ENCODE results near the gene GNAS-AS1. TPM values are rescaled to one million over a fixed set of nuclear protein-coding genes. Genes with fewer than 3 reads are reported as not detected.
A peak's percentile ranks its signal among the peaks of the same experiment; 100 is the strongest.

The GNAS-AS1 gene
- total and polyA plus RNA-seq, 4 donors: 1.0 to 1.7 (median 1.2) TPM; not detected in 1

DNA sequence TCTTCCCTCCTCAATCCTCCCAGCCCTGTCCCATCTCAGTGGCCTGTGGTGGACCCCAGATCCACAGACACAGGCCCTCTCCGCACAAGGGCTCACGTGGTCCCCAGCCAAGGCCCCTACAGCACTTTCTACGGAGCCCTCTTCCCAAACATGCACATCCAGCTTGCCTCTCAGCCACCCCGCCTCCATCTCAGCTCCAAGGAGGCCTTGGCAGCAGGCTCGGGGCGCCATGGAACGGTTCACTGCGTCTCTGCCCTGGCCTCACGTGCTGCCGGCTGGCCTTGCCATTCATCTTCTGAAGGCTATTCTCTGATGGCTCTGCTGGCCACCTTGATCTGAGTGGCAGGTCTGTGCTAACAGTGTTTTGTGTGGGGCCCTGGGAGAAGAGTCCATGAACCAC is 33.0 kb downstream of the GNAS-AS1 start:
- no peaks in the 10 kb centered on the region for H3K9me3 ChIP-seq (ENCODE audit: control insufficient read depth, low read length)
- no peaks in the 10 kb centered on the region for H3K4me1 ChIP-seq (ENCODE audit: control insufficient read depth in 1 of 2, insufficient read depth in 2 of 2, low read length in 2 of 2)
- no peak overlapping the region for H3K4me3 ChIP-seq (ENCODE audit: low read length in 2 of 2)
- intact Hi-C loops (cut with DNase I): no loop called here
- DNase-seq (no peak), ATAC-seq (ENCODE audit: low FRiP score) (no peak)
- H3K27me3 ChIP-seq (ENCODE audit: control insufficient read depth in 1 of 2, insufficient read depth in 2 of 2, low read length in 1 of 2): no peaks in the 10 kb centered on the region
- H3K36me3 ChIP-seq (ENCODE audit: control insufficient read depth in 1 of 2, insufficient read depth in 2 of 2, low read length in 1 of 2): no peaks in the 10 kb centered on the region
- WGBS, 2 donors: 88 to 90% methylated on average over 10 of the region's 10 CpGs
- no peak overlapping the region for H3K27ac ChIP-seq (ENCODE audit: low read depth in 1 of 2, low read length in 2 of 2)

DNA sequence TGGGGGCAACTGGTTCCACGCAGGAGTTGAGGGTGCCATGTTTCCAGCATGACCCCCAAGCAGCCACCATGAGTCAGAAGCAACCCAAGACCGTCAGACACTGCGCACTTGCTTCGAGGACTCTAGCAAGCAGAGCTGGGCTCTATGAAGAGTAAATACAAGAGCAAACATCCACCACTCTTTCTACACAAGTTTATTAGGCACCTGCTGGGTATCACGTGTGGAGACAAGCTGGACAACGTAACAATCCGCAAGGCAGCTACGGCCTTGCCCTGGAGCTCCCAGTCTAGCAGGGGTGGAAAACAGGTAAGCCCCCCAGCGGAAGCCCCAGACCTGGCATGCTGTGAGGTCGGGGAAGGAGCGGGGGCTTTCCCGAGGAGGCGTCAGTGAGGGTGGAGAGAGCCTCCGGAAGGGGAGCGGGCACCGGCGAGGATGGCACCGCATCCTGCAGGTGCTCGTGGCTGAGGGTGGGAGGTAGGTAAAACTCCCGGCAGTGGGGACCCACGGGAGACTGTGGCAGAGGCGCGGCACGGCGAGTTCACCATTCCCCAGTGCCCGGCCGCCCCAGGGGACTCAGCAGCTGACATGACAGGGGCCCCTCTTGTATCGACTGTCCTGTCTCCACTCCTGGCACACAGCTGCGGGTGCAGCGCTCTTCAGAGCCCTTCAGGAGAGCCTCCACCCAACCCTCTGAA is 33.6 kb downstream of the GNAS-AS1 start:
- no peak for ATAC-seq (ENCODE audit: low FRiP score)
- Histone ChIP-seq H3K27ac (ENCODE audit: low read depth in 1 of 2, low read length in 2 of 2) (no peak overlapping the region), H3K27me3 (ENCODE audit: control insufficient read depth in 1 of 2, insufficient read depth in 2 of 2, low read length in 1 of 2) (no peaks in the 10 kb centered on the region), H3K36me3 (ENCODE audit: control insufficient read depth in 1 of 2, insufficient read depth in 2 of 2, low read length in 1 of 2) (no peaks in the 10 kb centered on the region), H3K9me3 (ENCODE audit: control insufficient read depth, low read length) (no peaks in the 10 kb centered on the region), H3K4me3 (ENCODE audit: low read length in 2 of 2) (no peak overlapping the region), H3K4me1 (ENCODE audit: control insufficient read depth in 1 of 2, insufficient read depth in 2 of 2, low read length in 2 of 2) (no peaks in the 10 kb centered on the region)
- intact Hi-C loops (cut with DNase I): no loop called here
- 94 to 95% methylated on average over 30 of the region's 30 CpGs for WGBS, 2 donors
- DNase-seq: no peak

DNA sequence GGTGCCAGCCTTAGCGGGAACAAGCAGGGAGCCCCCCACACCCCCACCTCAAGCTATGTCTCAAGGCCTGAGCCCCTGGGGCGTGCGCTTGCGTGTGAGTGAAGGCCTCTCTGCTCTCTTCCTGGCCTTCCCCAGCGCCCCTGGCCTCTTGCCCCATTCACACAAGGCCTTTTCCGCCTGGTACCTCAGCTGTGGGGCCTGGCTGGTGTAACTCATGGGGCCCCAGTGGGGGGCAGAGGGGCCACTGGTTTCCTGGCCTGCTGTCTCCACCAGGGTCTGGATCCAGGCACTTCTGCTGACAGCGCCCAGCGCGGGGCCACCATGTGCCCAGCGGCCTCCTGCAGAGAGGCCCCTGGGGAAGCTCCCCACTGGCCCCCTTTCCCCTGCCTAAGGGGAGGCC is 34.7 kb downstream of the GNAS-AS1 start:
- H3K4me3 ChIP-seq (ENCODE audit: low read length in 2 of 2): no peak overlapping the region
- DNase-seq (no peak), ATAC-seq (ENCODE audit: low FRiP score) (peak; percentile 13)
- no peaks in the 10 kb centered on the region for H3K36me3 ChIP-seq (ENCODE audit: control insufficient read depth in 1 of 2, insufficient read depth in 2 of 2, low read length in 1 of 2)
- 95 to 96% methylated on average over 10 of the region's 10 CpGs for WGBS, 2 donors
- no peaks in the 10 kb centered on the region for H3K9me3 ChIP-seq (ENCODE audit: control insufficient read depth, low read length)
- intact Hi-C loops (cut with DNase I): no loop called here
- H3K4me1 ChIP-seq (ENCODE audit: control insufficient read depth in 1 of 2, insufficient read depth in 2 of 2, low read length in 2 of 2): no peaks in the 10 kb centered on the region
- no peak overlapping the region for H3K27ac ChIP-seq (ENCODE audit: low read depth in 1 of 2, low read length in 2 of 2)
- H3K27me3 ChIP-seq (ENCODE audit: control insufficient read depth in 1 of 2, insufficient read depth in 2 of 2, low read length in 1 of 2): no peaks in the 10 kb centered on the region

DNA sequence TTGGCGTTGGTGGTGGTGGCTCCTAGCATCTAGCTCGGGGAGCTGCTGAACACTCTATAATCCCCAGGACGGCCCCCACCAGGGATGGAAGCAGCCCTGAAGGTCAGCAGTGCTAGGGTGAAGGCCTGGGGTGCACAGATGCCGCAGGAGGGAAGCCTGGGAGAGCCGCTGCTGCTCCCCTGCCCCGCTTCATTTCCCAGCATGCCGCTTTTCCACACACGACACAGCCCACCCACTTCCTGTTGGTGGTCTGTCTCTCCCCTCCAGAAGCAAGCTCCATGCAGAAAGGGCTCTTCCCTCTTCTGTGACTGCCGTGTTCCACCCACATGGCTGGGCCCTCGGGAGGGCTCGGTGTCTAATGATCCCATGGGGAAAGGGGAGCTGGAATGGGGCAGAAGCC is 35.3 kb downstream of the GNAS-AS1 start:
- Histone ChIP-seq H3K4me1 (ENCODE audit: control insufficient read depth in 1 of 2, insufficient read depth in 2 of 2, low read length in 2 of 2) (no peaks in the 10 kb centered on the region), H3K27ac (ENCODE audit: low read depth in 1 of 2, low read length in 2 of 2) (no peak overlapping the region), H3K9me3 (ENCODE audit: control insufficient read depth, low read length) (no peaks in the 10 kb centered on the region), H3K27me3 (ENCODE audit: control insufficient read depth in 1 of 2, insufficient read depth in 2 of 2, low read length in 1 of 2) (no peaks in the 10 kb centered on the region), H3K4me3 (ENCODE audit: low read length in 2 of 2) (no peak overlapping the region), H3K36me3 (ENCODE audit: control insufficient read depth in 1 of 2, insufficient read depth in 2 of 2, low read length in 1 of 2) (no peaks in the 10 kb centered on the region)
- DNase-seq (no peak), ATAC-seq (ENCODE audit: low FRiP score) (no peak)
- intact Hi-C loops (cut with DNase I): no loop called here
- 68 to 72% methylated on average over 10 to 11 of the region's 11 CpGs for WGBS, 2 donors

DNA sequence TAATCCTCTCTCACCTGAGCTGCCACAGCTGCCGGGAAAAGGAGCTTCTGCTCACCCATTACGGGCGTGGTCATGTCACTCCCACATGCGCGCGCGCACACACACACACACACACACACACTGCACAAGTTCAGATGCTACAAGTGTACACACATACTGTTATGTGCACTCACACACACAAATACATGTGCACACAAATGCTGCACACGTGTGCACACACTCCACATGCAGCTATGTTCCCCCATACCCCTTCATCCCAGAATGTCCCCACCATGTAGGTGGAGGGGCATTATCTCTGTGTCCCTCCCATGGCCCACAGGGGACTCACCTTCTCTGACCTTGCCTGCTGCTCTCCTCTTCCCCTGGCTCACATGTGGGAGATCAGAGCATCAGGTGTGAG is 37.3 kb downstream of the GNAS-AS1 start:
- Histone ChIP-seq H3K27ac (ENCODE audit: low read depth in 1 of 2, low read length in 2 of 2) (no peak overlapping the region), H3K36me3 (ENCODE audit: control insufficient read depth in 1 of 2, insufficient read depth in 2 of 2, low read length in 1 of 2) (no peaks in the 10 kb centered on the region), H3K27me3 (ENCODE audit: control insufficient read depth in 1 of 2, insufficient read depth in 2 of 2, low read length in 1 of 2) (no peaks in the 10 kb centered on the region), H3K4me1 (ENCODE audit: control insufficient read depth in 1 of 2, insufficient read depth in 2 of 2, low read length in 2 of 2) (no peaks in the 10 kb centered on the region), H3K4me3 (ENCODE audit: low read length in 2 of 2) (no peak overlapping the region), H3K9me3 (ENCODE audit: control insufficient read depth, low read length) (no peaks in the 10 kb centered on the region)
- intact Hi-C loops (cut with DNase I): no loop called here
- 85 to 93% methylated on average over 8 of the region's 8 CpGs for WGBS, 2 donors
- ATAC-seq (ENCODE audit: low FRiP score): no peak
- no peak for DNase-seq

DNA sequence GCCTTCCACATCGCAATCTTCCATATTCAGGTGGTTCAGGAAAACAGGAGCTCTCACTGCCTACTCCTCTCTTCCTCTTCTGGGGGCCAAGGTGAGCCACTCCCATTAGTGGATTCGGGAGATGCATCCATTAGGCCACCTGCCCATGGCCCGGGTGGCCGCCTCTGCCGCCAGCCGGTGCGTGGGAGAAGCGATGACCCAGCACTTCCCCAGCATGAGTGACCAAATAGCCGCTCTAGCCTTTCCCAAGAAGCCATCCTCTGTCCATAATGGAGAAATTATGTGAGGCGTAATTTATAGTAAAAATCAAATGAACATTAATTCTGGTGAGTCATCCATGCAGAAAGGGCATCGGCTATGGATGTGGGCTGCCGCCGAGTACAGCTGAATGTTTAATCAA is 39.4 kb downstream of the GNAS-AS1 start:
- intact Hi-C loops (cut with DNase I): no loop called here
- 94% methylated on average over 13 of the region's 13 CpGs for WGBS, 2 donors
- Histone ChIP-seq H3K27ac (ENCODE audit: low read depth in 1 of 2, low read length in 2 of 2) (no peak overlapping the region), H3K27me3 (ENCODE audit: control insufficient read depth in 1 of 2, insufficient read depth in 2 of 2, low read length in 1 of 2) (no peaks in the 10 kb centered on the region), H3K9me3 (ENCODE audit: control insufficient read depth, low read length) (no peaks in the 10 kb centered on the region), H3K4me1 (ENCODE audit: control insufficient read depth in 1 of 2, insufficient read depth in 2 of 2, low read length in 2 of 2) (no peaks in the 10 kb centered on the region), H3K4me3 (ENCODE audit: low read length in 2 of 2) (no peak overlapping the region), H3K36me3 (ENCODE audit: control insufficient read depth in 1 of 2, insufficient read depth in 2 of 2, low read length in 1 of 2) (no peaks in the 10 kb centered on the region)
- ATAC-seq (ENCODE audit: low FRiP score) (no peak), DNase-seq (no peak)

DNA sequence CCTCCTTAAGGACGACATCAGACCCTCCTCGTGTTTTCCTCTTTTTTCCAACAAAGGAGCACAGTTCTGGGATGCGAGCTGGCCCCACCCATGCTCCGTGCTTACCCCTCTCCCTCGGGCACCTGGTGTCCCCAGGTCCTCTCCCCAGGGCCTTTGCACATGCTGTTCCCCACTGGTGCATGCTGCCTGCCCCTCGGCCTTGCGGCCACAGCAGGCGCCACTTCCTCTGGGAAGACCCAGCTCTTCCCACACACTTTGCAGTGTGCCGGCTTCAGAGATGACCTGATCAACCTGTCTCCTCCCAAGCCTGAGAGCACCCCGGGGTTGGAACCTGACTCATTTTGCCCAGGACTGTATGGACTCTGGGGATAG is 39.8 kb downstream of the GNAS-AS1 start:
- no peaks in the 10 kb centered on the region for H3K9me3 ChIP-seq (ENCODE audit: control insufficient read depth, low read length)
- H3K4me1 ChIP-seq (ENCODE audit: control insufficient read depth in 1 of 2, insufficient read depth in 2 of 2, low read length in 2 of 2): no peaks in the 10 kb centered on the region
- H3K36me3 ChIP-seq (ENCODE audit: control insufficient read depth in 1 of 2, insufficient read depth in 2 of 2, low read length in 1 of 2): no peaks in the 10 kb centered on the region
- ATAC-seq (ENCODE audit: low FRiP score) (no peak), DNase-seq (no peak)
- WGBS, 2 donors: 88% methylated on average over 10 of the region's 10 CpGs
- no peaks in the 10 kb centered on the region for H3K27me3 ChIP-seq (ENCODE audit: control insufficient read depth in 1 of 2, insufficient read depth in 2 of 2, low read length in 1 of 2)
- H3K4me3 ChIP-seq (ENCODE audit: low read length in 2 of 2): no peak overlapping the region
- intact Hi-C loops (cut with DNase I): no loop called here
- H3K27ac ChIP-seq (ENCODE audit: low read depth in 1 of 2, low read length in 2 of 2): no peak overlapping the region

DNA sequence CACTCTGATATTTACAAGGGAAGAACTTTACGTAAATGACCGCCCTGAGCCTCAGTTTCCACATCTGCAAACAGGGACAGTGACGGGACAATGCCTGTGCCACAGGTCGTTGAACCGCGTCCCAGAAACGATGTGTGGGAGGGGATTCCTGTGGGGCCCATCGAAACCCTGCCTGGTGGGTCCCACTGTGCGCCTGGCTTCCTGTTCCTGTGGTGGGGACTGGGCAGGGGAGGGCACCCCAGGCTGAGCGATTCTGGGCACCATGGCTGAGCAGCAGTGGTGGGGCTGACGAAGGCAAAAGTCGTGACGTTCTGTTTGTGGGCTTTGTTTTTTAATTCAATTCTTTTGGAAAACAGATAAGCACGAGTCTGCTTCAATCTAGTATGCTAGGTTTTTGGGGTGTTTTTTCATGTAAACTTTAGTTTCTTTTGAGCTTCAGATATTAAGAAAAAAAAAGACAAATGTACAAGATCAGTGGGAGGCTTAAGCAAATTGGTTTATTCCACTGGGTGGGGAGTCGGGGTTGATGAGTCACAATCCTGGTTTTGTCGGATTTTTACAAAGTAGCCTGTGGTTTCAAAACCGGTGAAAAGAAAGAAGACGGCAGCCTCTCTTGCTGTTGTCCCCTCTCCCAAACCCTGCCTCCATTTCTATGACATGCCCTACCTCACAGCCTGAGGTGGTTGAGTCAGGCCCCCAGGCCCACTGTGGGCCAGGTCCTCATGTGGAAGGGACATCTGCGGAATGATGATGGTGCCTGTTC is 40.4 kb downstream of the GNAS-AS1 start:
- WGBS, 2 donors: 83 to 86% methylated on average over 19 of the region's 19 CpGs
- no peak for DNase-seq
- no peak for ATAC-seq (ENCODE audit: low FRiP score)

More for the DNA sequence above, 40.4 kb downstream of the GNAS-AS1 start:
- Histone ChIP-seq H3K4me1 (ENCODE audit: control insufficient read depth in 1 of 2, insufficient read depth in 2 of 2, low read length in 2 of 2) (no peaks in the 10 kb centered on the region), H3K36me3 (ENCODE audit: control insufficient read depth in 1 of 2, insufficient read depth in 2 of 2, low read length in 1 of 2) (no peaks in the 10 kb centered on the region), H3K27me3 (ENCODE audit: control insufficient read depth in 1 of 2, insufficient read depth in 2 of 2, low read length in 1 of 2) (no peaks in the 10 kb centered on the region), H3K4me3 (ENCODE audit: low read length in 2 of 2) (no peak overlapping the region), H3K9me3 (ENCODE audit: control insufficient read depth, low read length) (no peaks in the 10 kb centered on the region), H3K27ac (ENCODE audit: low read depth in 1 of 2, low read length in 2 of 2) (no peak overlapping the region)
- intact Hi-C loops (cut with DNase I): no loop called here
